GDM1 (cell line): ENCODE data around the gene SDHA.
"Not testable (repeated sequence)": the region's sequence is repeated elsewhere in the genome, so short reads cannot be mapped to it uniquely, and the experiment has no call there.

Source experiments
- DNase-seq: peaks from one replicate; lab custom pipeline; 2025; lab: John Stamatoyannopoulos, UW

The SDHA gene

GRCh38 chr5:198516-199196 lies 19.5 kb upstream of the SDHA start:
- no peak for DNase-seq

GRCh38 chr5:199197-199949 lies 18.7 kb upstream of the SDHA start:
- no peak for DNase-seq

GRCh38 chr5:199950-200645 lies 18.0 kb upstream of the SDHA start:
- no peak for DNase-seq

GRCh38 chr5:200985-201384 lies 17.1 kb upstream of the SDHA start:
- DNase-seq, result no peak

- no peak for DNase-seq
Observed at GRCh38 chr5:201672-202071, 16.4 kb upstream of the SDHA start.

- DNase-seq, result no peak
Observed at GRCh38 chr5:203246-203930, 14.7 kb upstream of the SDHA start.

GRCh38 chr5:204001-204400 lies 14.1 kb upstream of the SDHA start:
- no peak for DNase-seq

GRCh38 chr5:204462-204861 lies 13.7 kb upstream of the SDHA start:
- DNase-seq, result no peak

- DNase-seq, result no peak
Observed at GRCh38 chr5:204966-205670, 13.0 kb upstream of the SDHA start.

GRCh38 chr5:206406-206805 lies 11.7 kb upstream of the SDHA start:
- no peak for DNase-seq

- no peak for DNase-seq
Observed at GRCh38 chr5:206927-207536, 11.1 kb upstream of the SDHA start.

GRCh38 chr5:207599-207998 lies 10.5 kb upstream of the SDHA start:
- DNase-seq, result no peak

GRCh38 chr5:208449-209114 lies 9.5 kb upstream of the SDHA start:
- no peak for DNase-seq

GRCh38 chr5:213803-214395 lies 4.2 kb upstream of the SDHA start:
- DNase-seq, result no peak

GRCh38 chr5:215256-215655 lies 2.9 kb upstream of the SDHA start:
- not testable (repeated sequence) for DNase-seq

GRCh38 chr5:216076-216475 lies 2.0 kb upstream of the SDHA start:
- not testable (repeated sequence) for DNase-seq

- DNase-seq, result no peak
Observed at GRCh38 chr5:218457-219291, 554 bp downstream of the SDHA start.

GRCh38 chr5:219460-219863 lies 1.3 kb downstream of the SDHA start:
- DNase-seq, result no peak

- no peak for DNase-seq
Observed at GRCh38 chr5:219991-220390, 1.9 kb downstream of the SDHA start.
